Aorta (tissue), 5 donors: ENCODE measurements around the gene PLXNC1. TPM values are rescaled to one million over a fixed set of nuclear protein-coding genes. Genes with fewer than 3 reads are reported as not detected.
"Not testable (repeated sequence)": the region's sequence is repeated elsewhere in the genome, so short reads cannot be mapped to it uniquely, and the experiment has no call there.

Experiments used
- ATAC-seq: fragments of 200-7000 bp; cut with Tn5 transposase; one replicate; pipeline ENCODE4 v1.9.1; 2022; ENCODE audit warnings: moderate library complexity; ENCODE audit not compliant: low FRiP score
- DNase-seq, 2 donors: peaks; one replicate each; pipeline ENCODE4 v3.0.0-alpha.2; 2020
- H3K27ac ChIP-seq, 2 donors: one replicate each; pipeline ENCODE4 v1.5.1; 2013; ENCODE audit warnings: low read length in 2 of 2, mild to moderate bottlenecking in 2 of 2, moderate library complexity in 2 of 2, control low read depth in 1 of 2, inconsistent platforms in 1 of 2, low read depth in 1 of 2
- H3K27me3 ChIP-seq, 2 donors: one replicate each; pipeline ENCODE4 v1.6.1; 2013; ENCODE audit warnings: control low read depth in 1 of 2, low read length in 1 of 2, mild to moderate bottlenecking in 1 of 2, moderate library complexity in 1 of 2; ENCODE audit not compliant: insufficient read depth in 2 of 2, control insufficient read depth in 1 of 2
- H3K36me3 ChIP-seq, 2 donors: one replicate each; pipeline ENCODE4 v1.6.1; 2013; ENCODE audit warnings: control low read depth in 1 of 2, low read length in 1 of 2, mild to moderate bottlenecking in 1 of 2; ENCODE audit not compliant: insufficient read depth in 2 of 2, control insufficient read depth in 1 of 2
- H3K4me1 ChIP-seq, 2 donors: one replicate each; pipeline ENCODE4 v1.6.1; 2013; ENCODE audit warnings: low read length in 2 of 2, control low read depth in 1 of 2, mild to moderate bottlenecking in 1 of 2, moderate library complexity in 1 of 2; ENCODE audit not compliant: insufficient read depth in 2 of 2, control insufficient read depth in 1 of 2
- H3K4me3 ChIP-seq, 2 donors: one replicate each; pipeline ENCODE4 v1.5.1; 2013; ENCODE audit warnings: low read length in 2 of 2, control low read depth in 1 of 2, mild to moderate bottlenecking in 1 of 2
- H3K9me3 ChIP-seq: one replicate; pipeline ENCODE4 v1.6.1; 2013; ENCODE audit warnings: mild to moderate bottlenecking, low read length; ENCODE audit not compliant: control insufficient read depth
- WGBS, 2 donors: extraction: QIAGEN DNeasy Blood & Tissue Kit; methylation state at CpG; one replicate each; pipeline ENCODE4 v1.1.7; 2013; 5-methylcytosine and 5-hydroxymethylcytosine counted together
- intact Hi-C, 2 donors: fragments of 100-400 bp; cut with DNase I; formaldehyde crosslinking; loops; one replicate each; pipeline versions ENCODE4 v1.14.2 to v1.15.0; 2022
- polyA plus RNA-seq, 2 donors: library from polyadenylated mRNA; stranded (reverse); fragments of 200-250 nt; gene quantifications; one replicate each; pipeline ENCODE4 v1.2.3, GENCODE V29; 2013
- total RNA-seq, 2 donors: library from RNA; stranded (reverse); fragmentation: NEBNext Ultra II Directional; extraction: Animal tissue kit (Norgen Biotek cat#: 25700); gene quantifications; one replicate each; pipeline ENCODE4 v1.2.1, GENCODE V29; 2021
- donor health status: healthy with polysubstance abuse.
- donor health status: Bipolar disorder and iron deficiency.
- donor health status: DM: no; HTN: no; CAD: no.
- donor health status: DM: no; HTN: no; CAD: no.
- donor health status: DM: yes; HTN: yes; CAD: no.

Gene PLXNC1
- total and polyA plus RNA-seq, 4 donors, result 1.2 to 26.8 (median 5.4) TPM

DNA sequence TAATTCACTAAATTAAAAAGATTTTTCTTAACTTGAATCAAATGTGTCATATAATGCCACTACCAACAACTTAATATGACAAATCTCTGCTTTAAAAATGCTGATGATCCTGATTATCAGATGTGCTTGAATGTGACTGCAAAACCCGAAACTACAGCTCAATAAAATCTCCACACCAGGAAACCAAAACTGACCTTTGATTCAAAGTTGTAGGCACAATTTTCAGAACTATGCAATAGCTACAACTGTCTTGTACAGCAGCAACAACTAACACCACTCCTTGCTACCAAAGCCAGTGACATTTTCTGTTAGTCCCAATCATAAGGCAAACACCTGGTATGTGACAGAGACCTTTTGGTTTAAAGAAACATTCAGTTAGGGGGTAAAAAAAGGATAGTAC, 164.0 kb downstream of the PLXNC1 start:
- H3K4me3 ChIP-seq, result no peak overlapping the region
- DNase-seq, result no peak
- intact Hi-C loops, result no loop called here
- H3K4me1 ChIP-seq, result no peaks in the 10 kb centered on the region
- no peak for ATAC-seq
- H3K27ac ChIP-seq, result no peak overlapping the region
- H3K27me3 ChIP-seq, result no peaks in the 10 kb centered on the region
- H3K36me3 ChIP-seq, result no peaks in the 10 kb centered on the region
- H3K9me3 ChIP-seq, result no peaks in the 10 kb centered on the region
- 97% methylated on average over 1 of the region's 1 CpG for WGBS, 2 donors

DNA sequence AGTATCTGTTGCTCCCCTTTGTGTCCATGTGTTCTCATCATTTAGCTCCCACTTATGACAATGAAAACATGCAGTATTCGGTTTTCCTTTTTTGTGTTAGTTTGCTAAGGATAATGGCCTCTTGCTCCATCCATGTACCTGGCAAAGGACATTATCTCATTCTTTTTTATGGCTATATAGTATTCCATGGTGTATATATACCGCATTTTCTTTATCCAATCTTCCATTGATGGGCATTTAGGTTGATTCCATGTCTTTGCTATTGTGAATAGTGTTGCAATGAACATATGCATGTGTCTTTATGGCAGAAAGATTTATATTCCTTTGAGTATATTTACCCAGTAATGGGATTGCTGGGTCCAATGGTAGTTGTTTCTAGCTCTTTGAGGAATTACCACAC, 168.2 kb downstream of the PLXNC1 start:
- DNase-seq, H3K27ac ChIP-seq, ATAC-seq, H3K36me3 ChIP-seq, H3K27me3 ChIP-seq, intact Hi-C loops, H3K9me3 ChIP-seq, H3K4me3 ChIP-seq, H3K4me1 ChIP-seq: not testable (repeated sequence)
- 98 to 99% methylated on average over 2 of the region's 2 CpGs for WGBS, 2 donors

DNA sequence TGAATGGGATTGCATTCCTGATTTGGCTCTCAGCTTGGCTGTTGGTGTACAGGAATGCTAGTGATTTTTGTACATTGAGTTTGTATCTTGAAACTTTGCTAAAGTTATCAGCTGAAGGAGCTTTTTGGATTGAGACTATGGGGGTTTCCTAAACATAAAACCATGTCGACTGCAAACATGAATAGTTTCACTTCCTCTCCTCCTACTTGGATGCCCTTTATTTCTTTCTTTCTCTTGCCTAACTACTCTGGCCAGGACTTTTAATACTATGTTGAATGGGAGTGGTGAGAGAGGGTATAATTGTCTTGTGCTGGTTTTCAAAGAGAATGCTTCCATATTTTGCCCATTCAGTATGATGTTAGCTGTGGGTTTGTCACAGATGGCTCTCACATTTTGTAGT, 169.8 kb downstream of the PLXNC1 start:
- DNase-seq (no peak), ATAC-seq (no peak)
- intact Hi-C loops, result no loop called here
- no peaks in the 10 kb centered on the region for H3K9me3 ChIP-seq
- peaks cover 0 to 2% of the 10 kb centered on the region in 2 donors for H3K36me3 ChIP-seq
- no peak overlapping the region for H3K27ac ChIP-seq
- no peaks in the 10 kb centered on the region for H3K27me3 ChIP-seq
- H3K4me1 ChIP-seq, result no peaks in the 10 kb centered on the region
- no peak overlapping the region for H3K4me3 ChIP-seq
- 85 to 93% methylated on average over 1 of the region's 1 CpG for WGBS, 2 donors

DNA sequence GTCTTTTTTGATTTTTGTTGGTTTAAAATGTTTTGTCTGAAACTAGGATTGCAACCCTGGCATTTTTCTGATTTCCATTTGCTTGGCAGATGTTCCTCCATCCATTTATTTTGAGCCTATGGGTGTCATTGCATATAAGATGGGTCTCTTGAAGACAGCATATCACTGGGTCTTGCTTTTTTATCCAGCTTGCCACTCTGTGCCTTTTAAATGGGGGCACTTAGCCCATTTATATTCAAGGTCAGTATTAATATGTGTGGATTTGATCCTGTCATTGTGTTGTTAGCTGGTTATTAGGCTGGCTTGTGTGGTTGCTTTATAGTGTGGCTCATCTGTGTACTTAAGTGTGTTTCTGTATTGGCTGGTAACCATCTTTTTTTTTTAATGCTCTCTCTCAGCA, 171.7 kb downstream of the PLXNC1 start:
- ATAC-seq (no peak), DNase-seq (no peak)
- Histone ChIP-seq H3K27ac (no peak overlapping the region), H3K4me1 (no peaks in the 10 kb centered on the region), H3K9me3 (no peaks in the 10 kb centered on the region), H3K36me3 (peaks cover 0 to 8% of the 10 kb centered on the region in 2 donors), H3K27me3 (no peaks in the 10 kb centered on the region), H3K4me3 (no peak overlapping the region)
- intact Hi-C loops, result no loop called here

DNA sequence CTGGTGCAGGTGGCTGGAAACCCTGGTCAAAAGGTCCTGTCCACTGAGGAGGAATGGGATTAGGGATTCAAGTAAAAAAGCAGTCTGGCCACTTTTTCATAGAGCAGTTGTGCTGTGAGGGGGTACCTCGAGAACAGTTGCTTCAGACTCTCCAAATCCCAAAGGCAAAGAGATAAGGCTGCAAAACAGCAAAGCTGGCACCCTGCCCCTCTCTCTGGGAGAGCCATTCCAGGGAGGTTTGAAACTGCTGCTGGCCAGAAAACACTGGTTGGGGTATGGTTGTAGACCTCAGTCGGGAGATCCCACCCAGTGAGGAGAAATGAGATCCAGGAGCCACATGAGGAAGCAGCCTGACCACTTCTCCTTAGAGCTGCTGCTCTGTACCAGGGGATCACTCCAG, 174.0 kb downstream of the PLXNC1 start:
- 60 to 74% methylated on average over 2 of the region's 2 CpGs for WGBS, 2 donors
- intact Hi-C loops, result no loop called here
- Histone ChIP-seq H3K36me3 (peaks cover 0 to 8% of the 10 kb centered on the region in 2 donors), H3K9me3 (no peaks in the 10 kb centered on the region), H3K4me3 (no peak overlapping the region), H3K27ac (no peak overlapping the region), H3K27me3 (no peaks in the 10 kb centered on the region), H3K4me1 (no peaks in the 10 kb centered on the region)
- no peak for ATAC-seq
- DNase-seq, result peak in 1 of 2 donors; percentile 36

DNA sequence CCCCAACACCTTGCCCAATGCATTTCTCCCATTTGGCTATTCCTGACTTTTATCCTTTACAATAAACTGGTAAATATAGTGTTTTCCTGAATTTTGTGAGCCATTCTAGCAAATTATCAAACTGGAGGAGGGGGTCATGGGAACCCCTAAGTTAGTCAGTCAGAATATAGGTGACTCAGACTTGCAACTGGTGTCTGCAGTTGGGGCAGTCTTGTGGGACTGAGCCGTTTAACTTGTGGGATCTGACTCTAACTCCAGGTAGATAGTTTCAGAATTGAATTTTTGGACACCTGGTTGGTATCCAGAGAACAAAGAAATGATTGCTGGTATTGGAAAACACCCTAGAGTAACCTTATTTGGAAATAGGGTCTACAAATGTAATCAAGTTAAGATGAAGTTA, 177.9 kb downstream of the PLXNC1 start:
- Histone ChIP-seq H3K9me3 (no peaks in the 10 kb centered on the region), H3K4me1 (no peaks in the 10 kb centered on the region), H3K27ac (no peak overlapping the region), H3K36me3 (peaks cover 0 to 8% of the 10 kb centered on the region in 2 donors), H3K27me3 (no peaks in the 10 kb centered on the region), H3K4me3 (no peak overlapping the region)
- WGBS, 2 donors, result 95 to 100% methylated on average over 1 of the region's 1 CpG
- intact Hi-C loops, result no loop called here
- DNase-seq (no peak), ATAC-seq (no peak)

DNA sequence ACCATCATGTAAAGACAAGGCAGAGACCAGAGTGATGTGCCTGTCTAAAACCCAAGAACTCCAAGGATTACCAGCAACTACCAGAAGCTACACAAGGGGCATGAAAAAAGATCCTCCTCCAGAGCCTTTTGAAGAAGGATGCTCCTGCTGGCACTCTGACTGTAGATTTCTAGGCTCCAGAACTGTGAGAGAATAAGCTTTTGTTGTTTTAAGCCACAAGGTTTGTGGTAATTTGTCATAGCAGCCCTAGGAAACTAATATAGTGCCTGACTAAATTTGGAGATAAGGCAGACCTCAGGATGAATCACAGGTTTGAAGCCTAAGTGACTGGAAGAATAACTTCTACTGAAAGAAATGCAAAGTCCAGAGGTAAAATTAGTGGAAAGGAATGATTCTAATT, 178.3 kb downstream of the PLXNC1 start:
- no peak overlapping the region for H3K4me3 ChIP-seq
- no peaks in the 10 kb centered on the region for H3K4me1 ChIP-seq
- H3K36me3 ChIP-seq, result peaks cover 0 to 8% of the 10 kb centered on the region in 2 donors
- no peaks in the 10 kb centered on the region for H3K27me3 ChIP-seq
- ATAC-seq (no peak), DNase-seq (no peak)
- no peaks in the 10 kb centered on the region for H3K9me3 ChIP-seq
- intact Hi-C loops, result no loop called here
- no peak overlapping the region for H3K27ac ChIP-seq

DNA sequence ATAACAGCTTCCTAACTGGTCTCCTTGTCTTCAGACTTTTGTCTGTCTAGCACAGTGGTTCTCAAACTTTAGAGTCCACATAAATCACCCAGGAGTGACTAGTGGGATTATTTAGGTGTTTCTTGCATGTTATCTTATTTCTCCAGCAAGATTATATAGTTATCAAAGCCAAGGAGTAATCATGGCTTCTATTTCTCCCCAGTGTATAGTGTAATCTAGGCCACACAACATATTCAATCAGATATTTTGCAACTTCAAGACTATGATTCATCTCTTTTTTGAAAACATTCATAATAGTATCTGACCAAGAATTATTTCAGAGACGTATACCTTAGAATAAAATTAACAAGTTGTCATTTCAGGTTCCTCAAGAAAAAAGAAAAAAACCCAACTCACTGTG, 179.4 kb downstream of the PLXNC1 start:
- WGBS, 2 donors, result 68 to 86% methylated on average over 1 of the region's 1 CpG
- H3K4me3 ChIP-seq, result no peak overlapping the region
- no peaks in the 10 kb centered on the region for H3K27me3 ChIP-seq
- H3K9me3 ChIP-seq, result no peaks in the 10 kb centered on the region
- H3K4me1 ChIP-seq, result no peaks in the 10 kb centered on the region
- intact Hi-C loops, result no loop called here
- DNase-seq (no peak), ATAC-seq (no peak)
- no peak overlapping the region for H3K27ac ChIP-seq
- H3K36me3 ChIP-seq, result peaks cover 0 to 8% of the 10 kb centered on the region in 2 donors

DNA sequence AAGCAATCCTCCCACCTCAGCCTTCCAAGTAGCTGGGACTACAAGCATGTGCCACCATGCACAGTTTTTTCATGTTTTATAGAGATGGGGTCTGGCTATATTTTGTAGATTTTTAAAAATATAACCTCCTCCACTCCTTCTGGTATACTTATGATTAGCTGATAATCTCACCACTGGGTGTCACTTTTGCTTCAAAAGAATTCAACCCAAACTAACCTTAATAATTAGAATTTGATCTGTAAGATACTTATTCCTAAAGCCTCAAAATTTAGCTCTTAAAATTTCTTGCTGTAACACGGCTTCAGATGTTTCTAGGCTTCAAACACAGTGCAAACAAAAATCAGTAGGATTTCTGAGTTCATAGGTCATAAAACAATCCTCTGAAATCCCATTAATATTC, 181.0 kb downstream of the PLXNC1 start:
- intact Hi-C loops, result no loop called here
- WGBS, 2 donors, result 83 to 90% methylated on average over 1 of the region's 1 CpG
- peaks cover 0 to 2% of the 10 kb centered on the region in 2 donors for H3K36me3 ChIP-seq

More for the DNA sequence above, 181.0 kb downstream of the PLXNC1 start:
- Histone ChIP-seq H3K4me3 (no peak overlapping the region), H3K27me3 (no peaks in the 10 kb centered on the region), H3K4me1 (no peaks in the 10 kb centered on the region), H3K27ac (no peak overlapping the region), H3K9me3 (no peaks in the 10 kb centered on the region)
- ATAC-seq, result no peak
- DNase-seq, result no peak
